KOPT-K1 (cell line): ENCODE results near the gene TGFB2.

Experiments
- H3K27ac ChIP-seq: fragments of 200-600 bp; sonication (generic); 2 replicates; pipeline ENCODE4 v1.5.1; 2016; ENCODE audit warnings: antibody characterized with exemption, mild to moderate bottlenecking, low read depth, low read length; ENCODE audit not compliant: poor library complexity, severe bottlenecking
- H3K36me3 ChIP-seq: fragments of 200-600 bp; sonication (generic); 2 replicates; pipeline ENCODE4 v1.5.1; 2017; ENCODE audit warnings: antibody characterized with exemption, mild to moderate bottlenecking, low read length, moderate library complexity; ENCODE audit not compliant: insufficient read depth
- H3K9me3 ChIP-seq: fragments of 200-600 bp; sonication (generic); 2 replicates; pipeline ENCODE4 v1.5.1; 2017; ENCODE audit warnings: antibody characterized with exemption, low read length, mild to moderate bottlenecking; ENCODE audit not compliant: insufficient read depth, poor library complexity, severe bottlenecking

The TGFB2 gene

GRCh38 chr1:218462116-218462515, 117.0 kb downstream of the TGFB2 start:
- Histone ChIP-seq H3K27ac (no peak overlapping the region), H3K36me3 (no peaks in the 10 kb centered on the region), H3K9me3 (no peaks in the 10 kb centered on the region)

GRCh38 chr1:218462587-218462986, 117.5 kb downstream of the TGFB2 start:
- Histone ChIP-seq H3K9me3 (no peaks in the 10 kb centered on the region), H3K27ac (no peak overlapping the region), H3K36me3 (no peaks in the 10 kb centered on the region)

GRCh38 chr1:218463194-218464156, 118.3 kb downstream of the TGFB2 start:
- no peaks in the 10 kb centered on the region for H3K36me3 ChIP-seq
- H3K9me3 ChIP-seq, result no peaks in the 10 kb centered on the region
- H3K27ac ChIP-seq, result no peak overlapping the region

GRCh38 chr1:218464871-218465270, 119.7 kb downstream of the TGFB2 start:
- no peak overlapping the region for H3K27ac ChIP-seq
- H3K36me3 ChIP-seq, result no peaks in the 10 kb centered on the region

GRCh38 chr1:218466341-218467010, 121.3 kb downstream of the TGFB2 start:
- Histone ChIP-seq H3K27ac (no peak overlapping the region), H3K9me3 (no peaks in the 10 kb centered on the region), H3K36me3 (no peaks in the 10 kb centered on the region)

More at GRCh38 chr1:218464871-218465270, 119.7 kb downstream of the TGFB2 start:
- no peaks in the 10 kb centered on the region for H3K9me3 ChIP-seq

GRCh38 chr1:218467101-218468072, 122.3 kb downstream of the TGFB2 start:
- Histone ChIP-seq H3K36me3 (no peaks in the 10 kb centered on the region), H3K9me3 (no peaks in the 10 kb centered on the region), H3K27ac (no peak overlapping the region)

GRCh38 chr1:218468711-218469110, 123.6 kb downstream of the TGFB2 start:
- Histone ChIP-seq H3K27ac (no peak overlapping the region), H3K9me3 (no peaks in the 10 kb centered on the region)

GRCh38 chr1:218472885-218473284, 127.7 kb downstream of the TGFB2 start:
- Histone ChIP-seq H3K36me3 (no peaks in the 10 kb centered on the region), H3K27ac (no peak overlapping the region), H3K9me3 (no peaks in the 10 kb centered on the region)

More at GRCh38 chr1:218468711-218469110, 123.6 kb downstream of the TGFB2 start:
- H3K36me3 ChIP-seq, result no peaks in the 10 kb centered on the region

- H3K9me3 ChIP-seq, result no peaks in the 10 kb centered on the region
- no peak overlapping the region for H3K27ac ChIP-seq
- no peaks in the 10 kb centered on the region for H3K36me3 ChIP-seq
Measured at GRCh38 chr1:218473522-218473921, 128.4 kb downstream of the TGFB2 start.

GRCh38 chr1:218474128-218474527, 129.0 kb downstream of the TGFB2 start:
- no peaks in the 10 kb centered on the region for H3K36me3 ChIP-seq
- no peak overlapping the region for H3K27ac ChIP-seq
- no peaks in the 10 kb centered on the region for H3K9me3 ChIP-seq

GRCh38 chr1:218475275-218475674, 130.1 kb downstream of the TGFB2 start:
- H3K9me3 ChIP-seq, result no peaks in the 10 kb centered on the region
- H3K36me3 ChIP-seq, result no peaks in the 10 kb centered on the region
- H3K27ac ChIP-seq, result no peak overlapping the region

GRCh38 chr1:218475699-218476098, 130.6 kb downstream of the TGFB2 start:
- H3K27ac ChIP-seq, result no peak overlapping the region
- H3K36me3 ChIP-seq, result no peaks in the 10 kb centered on the region
- H3K9me3 ChIP-seq, result no peaks in the 10 kb centered on the region

GRCh38 chr1:218476385-218476784, 131.2 kb downstream of the TGFB2 start:
- Histone ChIP-seq H3K27ac (no peak overlapping the region), H3K36me3 (no peaks in the 10 kb centered on the region), H3K9me3 (no peaks in the 10 kb centered on the region)

- Histone ChIP-seq H3K9me3 (no peaks in the 10 kb centered on the region), H3K36me3 (no peaks in the 10 kb centered on the region), H3K27ac (no peak overlapping the region)
Measured at GRCh38 chr1:218478336-218478735, 133.2 kb downstream of the TGFB2 start.
